HG03139 (cell line): ENCODE results near the gene TMEM207.

Experiments used
- ATAC-seq: cut with Tn5 transposase; IDR thresholded peaks from one replicate; pipeline ENCODE4 v1.9.1; 2021; ENCODE audit not compliant: unreplicated experiment

Gene TMEM207

DNA sequence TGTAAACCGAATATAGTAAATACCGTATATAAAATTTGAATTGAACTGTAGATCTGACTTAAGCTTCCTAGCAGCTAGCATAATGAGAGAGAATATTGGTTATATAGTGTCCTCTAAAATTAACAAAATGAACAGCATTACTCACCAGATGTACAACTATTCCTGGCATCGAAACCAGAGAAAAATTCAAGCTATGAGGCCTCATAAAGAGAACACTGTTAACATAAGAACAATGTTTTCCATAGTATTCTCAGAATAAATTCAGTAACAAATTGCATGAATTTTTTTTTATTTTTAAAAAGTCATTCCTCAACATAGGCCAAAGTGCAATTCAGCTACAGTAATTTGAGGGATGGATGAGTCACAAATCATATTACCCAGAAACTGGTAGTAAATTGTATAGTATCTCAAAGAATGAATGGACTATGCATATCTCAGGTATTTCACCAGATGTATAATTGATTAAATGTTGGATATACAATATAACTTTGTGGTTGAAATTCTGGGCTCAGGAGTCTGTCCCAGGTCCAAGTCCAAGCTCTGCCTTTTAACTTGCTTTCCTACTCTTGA lies 5.0 kb downstream of the TMEM207 start:
- no peak for ATAC-seq

DNA sequence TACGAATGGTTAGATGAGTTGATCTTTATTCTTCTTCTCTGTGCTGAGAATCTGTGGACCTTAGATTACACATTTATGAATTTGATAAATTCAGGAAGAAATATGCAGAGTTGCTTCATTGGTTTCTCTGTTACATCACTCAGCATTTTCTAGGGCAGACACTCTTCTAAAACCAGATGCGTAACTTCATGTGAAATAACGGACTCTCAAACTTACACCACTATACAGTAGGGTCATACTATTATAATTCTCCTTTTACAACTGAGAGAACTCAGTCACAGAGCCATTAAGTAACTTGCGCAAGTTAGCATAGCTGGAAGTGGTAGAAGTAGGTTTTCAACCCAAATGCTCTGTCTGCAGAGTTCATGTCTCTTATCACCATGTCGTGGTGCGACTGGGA lies 5.7 kb downstream of the TMEM207 start:
- no peak for ATAC-seq

DNA sequence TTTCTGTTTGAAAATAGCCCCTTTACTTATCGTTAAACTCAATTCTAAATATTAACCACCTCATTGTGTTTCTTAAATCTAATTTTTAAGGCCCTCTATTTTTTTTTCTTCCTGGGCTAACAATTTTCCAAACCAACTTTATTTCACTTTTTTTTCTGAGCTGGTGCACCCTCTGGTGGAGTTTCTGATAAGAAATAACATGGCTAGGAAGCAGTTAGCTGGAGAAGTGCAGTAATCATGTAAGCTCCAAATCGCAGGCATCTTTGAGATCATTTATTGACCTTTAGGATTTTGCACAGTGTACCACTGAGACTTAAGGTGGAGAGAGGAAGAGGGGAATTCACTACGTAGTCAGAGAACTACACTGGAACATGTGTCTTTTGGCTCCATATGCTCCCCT lies 6.4 kb downstream of the TMEM207 start:
- ATAC-seq, result no peak

DNA sequence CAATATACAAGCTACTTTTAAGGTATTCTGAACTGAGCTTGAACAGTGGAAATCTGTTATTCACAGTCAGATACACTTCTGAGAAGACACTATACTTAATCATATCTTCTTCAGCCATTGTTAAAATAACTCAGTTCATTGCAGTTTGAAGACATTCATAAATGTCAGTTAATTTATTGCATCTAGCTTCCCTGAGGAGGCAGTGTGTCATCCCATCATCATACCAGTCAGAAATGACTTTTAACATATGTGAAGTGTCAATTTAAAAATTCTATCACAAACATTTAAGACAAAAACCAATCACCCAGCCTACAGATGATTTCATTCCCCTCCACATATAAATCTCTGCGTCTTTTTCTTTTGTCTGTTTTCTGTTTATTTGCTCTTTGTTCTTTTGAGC lies 7.5 kb downstream of the TMEM207 start:
- ATAC-seq, result no peak

DNA sequence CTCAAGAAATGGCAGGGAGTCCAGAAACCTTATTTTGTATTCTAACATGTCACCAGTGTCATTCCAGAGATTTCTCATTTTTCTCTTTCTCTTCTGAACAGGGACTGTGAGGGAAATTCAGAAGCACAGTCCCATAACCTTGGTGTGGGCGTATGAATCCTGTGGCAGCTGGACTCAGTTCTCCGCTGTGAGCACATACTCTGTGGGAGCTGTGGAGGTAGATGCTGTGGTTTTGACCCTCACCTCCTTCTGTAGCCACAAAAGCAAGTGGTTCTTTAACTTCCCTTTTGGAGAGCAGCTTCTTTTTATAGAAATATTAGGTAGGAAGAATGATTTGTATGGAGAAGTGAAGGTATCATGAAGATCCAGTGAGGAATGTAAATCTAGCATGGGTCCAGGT lies 13.4 kb downstream of the TMEM207 start:
- no peak for ATAC-seq

DNA sequence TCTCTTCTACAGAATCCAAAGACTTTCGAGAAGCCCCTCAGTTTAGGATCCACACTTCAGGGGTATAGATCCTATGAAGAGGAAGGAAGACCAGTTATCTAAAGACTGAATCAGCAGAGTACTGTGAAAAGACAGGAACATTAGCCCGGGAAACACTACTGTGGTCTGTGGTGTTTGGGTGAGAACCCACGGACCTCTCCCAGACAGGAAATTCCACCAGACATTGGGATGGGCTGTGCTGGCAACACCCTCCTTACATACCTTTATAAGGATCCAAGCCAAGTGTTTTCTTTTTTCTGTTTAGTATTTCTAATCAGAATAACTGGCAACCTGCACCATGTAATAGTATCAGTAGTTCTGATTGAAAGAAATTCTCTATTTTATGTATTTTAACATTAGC lies 14.1 kb downstream of the TMEM207 start:
- ATAC-seq, result no peak

DNA sequence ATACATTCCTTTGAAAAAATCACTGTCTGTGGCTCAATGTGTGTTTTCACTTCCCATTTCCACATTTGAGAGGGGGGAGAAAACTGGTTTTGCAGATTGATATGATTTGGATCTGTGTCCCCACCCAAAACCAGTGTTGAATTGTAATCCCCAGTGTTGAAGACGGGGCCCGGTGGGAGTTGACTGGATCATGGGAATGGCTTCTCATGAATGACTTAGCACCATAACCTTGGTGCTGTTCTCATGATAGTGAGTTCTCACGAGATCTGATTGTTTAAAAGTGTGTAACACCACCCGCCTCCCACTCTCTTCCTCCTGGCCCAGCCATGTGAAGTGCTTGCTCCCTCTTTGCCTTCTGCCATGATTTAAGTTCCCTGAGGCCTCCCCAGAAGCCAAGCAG lies 16.1 kb downstream of the TMEM207 start:
- ATAC-seq, result no peak

DNA sequence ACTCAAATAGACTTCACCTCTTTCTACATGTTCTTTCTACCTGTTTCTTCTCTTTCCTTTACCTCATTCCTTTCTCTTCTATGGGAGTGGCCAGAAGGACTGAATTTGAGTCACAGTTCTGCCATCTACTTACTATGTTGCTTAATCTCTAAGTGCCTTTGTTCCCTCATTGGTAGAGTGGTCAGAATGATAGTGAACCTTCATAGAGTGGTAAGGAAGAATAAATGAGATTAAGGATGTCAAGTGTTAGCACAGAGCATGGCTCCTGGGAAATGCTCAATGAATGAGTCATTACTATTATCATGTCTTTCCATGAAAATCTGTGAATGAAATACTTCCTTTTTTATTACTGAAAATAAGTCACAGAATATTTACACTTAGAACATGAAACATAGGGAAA lies 17.5 kb downstream of the TMEM207 start:
- ATAC-seq, result no peak

DNA sequence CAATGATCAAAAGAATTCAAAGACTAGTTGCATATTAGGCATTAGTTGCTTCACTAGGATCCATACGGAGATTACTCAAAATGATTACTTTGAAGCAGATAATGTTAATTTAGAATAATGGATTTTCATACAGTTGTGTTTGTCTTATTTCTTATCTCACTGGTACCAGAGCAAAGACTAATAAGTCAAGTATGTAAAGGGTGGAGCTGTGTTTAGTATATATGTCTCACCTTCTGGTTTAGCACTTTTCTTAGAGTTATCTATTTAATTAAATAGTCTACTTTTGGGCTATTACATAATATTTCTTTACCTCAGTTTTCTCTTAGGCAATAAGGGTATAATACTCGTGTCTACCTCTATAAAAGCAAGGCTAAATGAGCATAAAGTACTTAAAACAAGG lies 18.8 kb downstream of the TMEM207 start:
- no peak for ATAC-seq

DNA sequence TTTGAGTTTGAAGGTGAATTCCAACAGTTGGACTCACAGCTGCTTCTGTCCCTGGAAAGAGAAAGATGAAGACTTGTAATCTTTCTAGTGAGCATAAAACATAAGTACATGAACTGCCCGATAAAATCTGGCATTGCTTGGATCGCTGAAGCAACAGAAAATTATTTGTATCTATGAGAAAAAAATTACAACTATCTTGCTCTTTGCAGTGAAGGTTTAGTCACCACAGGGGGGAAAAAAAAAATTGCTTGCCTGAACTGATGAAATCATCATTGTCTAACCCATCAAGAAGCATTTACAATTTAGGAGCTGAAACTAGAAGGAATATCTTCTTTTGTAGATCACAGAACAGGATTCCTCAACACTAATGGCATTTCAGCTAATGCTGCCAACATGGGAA lies 20.0 kb downstream of the TMEM207 start:
- ATAC-seq, result no peak

DNA sequence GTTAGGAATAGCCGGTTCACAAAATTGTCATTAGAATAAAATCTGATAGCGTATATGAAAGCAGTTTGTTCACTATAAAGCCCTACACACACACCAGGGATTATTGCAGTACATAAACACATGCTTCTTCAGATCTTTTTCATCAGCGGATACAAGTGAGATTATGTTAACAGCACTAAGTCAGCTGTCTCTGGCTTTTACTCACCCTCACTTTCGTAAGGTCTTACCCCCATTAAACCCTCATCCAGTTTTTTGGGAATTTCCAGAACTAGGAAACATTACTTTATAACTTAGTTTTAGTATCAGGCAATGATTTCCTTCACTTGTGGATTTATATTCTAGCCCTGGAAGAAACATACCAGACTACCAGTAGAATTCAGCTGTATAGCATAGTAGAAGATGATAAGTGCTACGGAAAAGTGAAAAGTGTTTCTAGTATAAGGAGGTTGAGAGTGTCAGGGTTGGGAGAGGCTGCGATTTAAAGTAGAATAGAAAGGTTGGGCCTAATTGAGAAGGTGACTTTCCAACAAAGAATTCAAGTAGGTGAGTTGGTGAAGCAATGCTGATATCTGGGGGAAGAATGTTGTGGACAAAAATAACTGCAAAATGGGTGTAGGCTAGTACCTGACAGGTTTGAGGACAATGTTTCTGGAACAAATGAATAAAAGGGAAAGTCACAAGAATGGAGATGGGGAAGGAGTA lies 22.7 kb downstream of the TMEM207 start:
- ATAC-seq, result no peak

DNA sequence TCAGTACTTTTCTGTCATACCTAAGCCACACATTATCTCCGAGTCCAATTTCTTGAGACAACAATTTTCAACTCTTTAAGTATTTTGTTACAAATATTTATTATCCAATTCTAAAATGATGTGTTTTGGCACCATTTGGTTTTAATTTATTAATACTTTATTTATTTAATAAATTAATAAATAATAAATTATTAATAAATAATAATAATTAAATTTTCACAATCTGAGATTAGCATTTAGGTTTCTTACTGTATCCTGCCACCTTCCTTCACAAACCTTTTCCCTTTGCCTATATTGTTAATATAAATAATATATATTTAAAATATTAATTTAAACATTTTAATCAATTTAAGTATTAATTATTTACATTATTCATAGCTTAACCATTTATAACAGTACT lies 23.9 kb downstream of the TMEM207 start:
- no peak for ATAC-seq

DNA sequence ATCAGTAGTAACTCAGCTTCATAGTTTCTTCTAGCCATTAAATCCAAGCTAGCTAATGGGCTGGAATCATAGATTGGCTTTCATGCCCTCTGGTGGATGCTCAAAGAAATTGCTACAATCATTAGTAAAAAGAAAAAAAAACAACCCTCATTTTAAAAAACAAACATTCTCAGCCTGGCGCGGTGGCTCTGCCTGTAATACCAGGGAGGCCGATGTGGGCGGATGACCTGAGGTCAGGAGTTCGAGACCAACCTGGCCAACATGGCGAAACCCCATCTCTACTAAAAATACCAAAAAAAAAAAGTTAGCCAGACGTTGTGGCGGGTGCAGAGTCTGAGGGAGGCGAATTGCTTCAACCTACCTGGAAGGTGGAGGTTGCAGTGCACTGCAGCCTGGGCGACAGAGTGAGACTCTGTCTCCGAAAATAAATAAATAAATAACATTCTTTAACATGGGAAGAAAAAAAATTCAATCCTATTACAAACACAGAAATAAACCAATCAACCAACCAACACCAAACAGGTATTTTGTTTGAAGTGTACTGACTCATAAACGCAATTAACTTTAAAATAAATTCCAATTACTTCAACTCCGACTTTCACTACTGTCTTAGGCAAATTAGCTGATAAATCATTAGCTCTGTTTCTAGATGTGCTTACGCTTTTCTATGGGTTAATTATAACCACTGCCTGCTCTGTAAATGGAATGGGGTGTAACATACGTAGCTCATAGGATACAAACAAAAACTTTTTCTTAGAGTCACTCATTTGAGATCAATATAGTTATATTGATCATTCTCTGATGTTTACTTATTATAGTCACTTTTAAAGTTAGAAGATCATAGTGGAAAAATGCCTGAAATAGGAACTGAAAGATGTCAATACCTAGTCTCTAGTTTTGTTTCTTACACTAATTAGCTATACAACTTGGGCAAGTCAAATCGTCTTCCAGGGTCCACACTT lies 24.9 kb downstream of the TMEM207 start:
- ATAC-seq, result peak; percentile 57

DNA sequence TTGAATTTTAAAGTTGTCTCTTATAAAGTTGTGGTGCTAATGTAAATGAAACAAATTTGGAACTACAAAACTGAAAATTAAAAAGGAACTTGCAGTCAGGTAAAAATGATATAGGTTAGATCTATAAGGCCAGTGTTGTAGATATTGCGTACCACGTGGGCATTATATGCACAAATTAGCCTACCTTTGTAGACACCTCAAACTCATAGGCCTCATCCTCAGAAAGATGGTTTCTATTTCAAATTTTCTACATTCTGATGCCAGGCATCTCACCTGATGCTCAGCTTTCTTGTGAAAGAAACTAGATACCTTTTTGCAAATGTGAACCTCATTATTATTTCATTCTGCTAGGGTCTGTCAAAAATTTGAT lies 25.6 kb downstream of the TMEM207 start:
- no peak for ATAC-seq

DNA sequence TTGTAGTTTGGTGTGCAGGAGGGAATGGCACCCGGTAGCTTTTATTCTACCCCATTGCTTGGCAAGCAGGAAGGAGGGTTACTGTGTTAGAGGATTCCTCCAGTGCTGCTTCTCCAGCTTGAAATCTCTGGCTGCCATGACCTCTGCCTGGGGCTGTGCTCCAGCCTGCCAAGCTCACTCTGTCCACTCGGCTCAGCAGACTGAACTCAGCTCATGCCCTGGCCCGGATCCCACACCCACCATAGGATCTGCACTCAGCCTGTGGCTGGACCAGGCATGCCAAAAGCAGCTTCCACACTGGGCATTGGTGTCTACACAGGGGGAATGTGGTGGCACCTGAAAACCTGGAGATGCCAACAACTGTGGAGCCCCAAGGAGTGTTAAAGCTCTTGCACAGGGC lies 35.4 kb downstream of the TMEM207 start:
- no peak for ATAC-seq

DNA sequence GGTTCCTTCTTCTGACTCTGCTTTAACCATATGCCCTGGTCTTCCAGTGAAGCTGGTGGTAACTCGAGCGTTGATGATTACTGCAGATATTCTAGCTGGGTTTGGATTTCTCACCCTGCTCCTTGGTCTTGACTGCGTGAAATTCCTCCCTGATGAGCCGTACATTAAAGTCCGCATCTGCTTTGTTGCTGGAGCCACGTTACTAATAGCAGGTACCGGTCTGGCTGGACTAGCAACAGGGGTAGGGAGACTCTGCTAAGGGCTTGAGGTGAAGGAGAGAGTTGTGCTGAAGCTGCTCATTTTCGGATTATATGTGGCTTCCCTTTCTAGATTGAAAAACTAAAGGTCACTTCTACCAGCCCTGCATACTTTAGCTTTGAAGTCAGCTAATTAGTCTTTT lies 45.0 kb downstream of the TMEM207 start:
- no peak for ATAC-seq

DNA sequence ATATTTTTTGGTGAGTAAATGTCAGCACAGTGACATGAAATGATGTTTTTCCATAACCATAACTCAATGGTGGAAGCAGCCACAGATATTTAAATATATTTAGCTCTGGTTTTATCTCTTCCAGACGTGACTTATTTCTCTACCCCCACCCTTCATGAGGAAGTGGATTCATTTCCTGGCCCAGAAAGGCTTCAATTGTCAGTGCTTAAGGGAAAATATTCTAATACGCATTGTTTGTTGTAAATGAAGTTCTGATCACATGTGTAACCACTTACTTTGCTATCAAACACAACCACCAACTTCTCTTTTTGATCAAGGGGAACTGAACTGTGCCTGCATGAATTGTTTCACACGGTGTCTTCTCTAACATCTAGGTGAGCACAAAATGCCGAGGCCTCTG lies 47.7 kb downstream of the TMEM207 start:
- ATAC-seq, result no peak

DNA sequence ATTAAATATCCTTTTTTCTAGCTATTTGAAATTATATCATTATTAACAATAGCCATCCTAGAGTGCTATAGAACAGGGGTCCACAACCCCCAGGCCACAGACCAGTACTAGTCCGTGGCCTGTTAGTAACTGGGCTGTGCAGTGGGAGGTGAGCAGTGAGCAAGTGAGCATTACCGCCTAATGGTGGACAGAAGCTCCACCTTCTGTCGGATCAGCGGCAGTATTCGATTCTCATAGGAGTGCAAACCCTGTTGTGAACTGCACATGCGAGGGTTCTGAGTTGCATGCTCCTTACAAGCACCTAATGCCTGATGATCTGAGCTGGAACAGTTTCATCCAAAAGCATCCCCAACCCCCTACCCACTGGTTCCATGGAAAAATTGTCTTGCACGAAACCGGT lies 50.0 kb downstream of the TMEM207 start:
- ATAC-seq, result no peak

DNA sequence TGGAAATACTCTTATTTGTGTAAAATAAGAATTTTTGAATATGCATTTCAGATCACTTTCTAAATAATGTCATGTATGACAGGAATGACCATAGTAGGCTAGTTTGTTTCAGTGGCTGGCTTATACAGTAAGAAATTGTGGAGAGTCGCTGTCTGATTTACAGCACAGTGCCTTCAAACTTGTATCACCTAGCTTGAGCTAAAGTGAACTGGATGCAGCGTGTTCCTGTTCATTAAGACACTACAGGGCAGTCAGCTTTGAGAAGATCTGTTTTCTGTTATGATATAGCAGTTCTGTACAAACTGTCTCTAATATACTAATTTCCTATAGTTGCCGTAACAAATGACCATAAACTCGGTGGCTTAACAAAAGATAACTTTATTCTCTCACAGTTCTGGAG lies 51.8 kb downstream of the TMEM207 start:
- ATAC-seq, result no peak

DNA sequence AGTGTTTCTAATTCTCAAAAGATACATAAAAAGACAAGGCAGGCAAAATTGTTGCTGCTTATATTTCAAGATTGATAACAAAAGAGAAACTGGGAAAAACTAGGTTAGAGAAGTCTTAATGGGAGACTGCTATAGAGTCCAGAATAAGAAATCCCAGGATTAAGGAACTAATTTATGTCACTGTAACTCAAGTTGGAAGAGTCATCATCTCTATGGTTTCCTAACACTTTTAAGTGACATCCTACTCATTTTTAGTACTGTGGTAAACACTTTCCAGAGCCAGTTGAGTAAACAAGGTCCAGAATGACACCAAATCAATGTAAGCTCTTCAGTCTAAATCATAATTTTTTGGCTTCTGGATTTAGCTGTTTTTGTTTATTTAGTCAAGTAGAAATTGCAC lies 53.7 kb downstream of the TMEM207 start:
- no peak for ATAC-seq

DNA sequence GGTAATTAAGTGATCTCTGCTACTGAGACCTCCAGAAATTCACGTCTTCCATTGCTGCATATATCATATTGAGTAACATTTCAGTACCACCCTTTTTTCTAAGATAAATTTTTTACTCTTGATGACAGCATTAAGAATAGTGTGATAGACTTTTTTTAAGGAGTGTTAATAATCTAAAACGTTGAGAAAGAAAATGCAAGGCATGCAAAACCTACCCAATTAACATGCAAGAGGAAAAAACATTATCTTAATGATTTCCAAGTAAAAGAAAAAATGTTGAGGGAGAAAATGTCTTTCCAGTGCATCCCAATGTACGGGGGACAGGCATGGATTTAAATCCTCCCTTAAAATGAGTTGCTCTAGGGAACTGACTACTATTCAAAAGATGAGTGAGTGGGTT lies 61.0 kb downstream of the TMEM207 start:
- ATAC-seq, result no peak

DNA sequence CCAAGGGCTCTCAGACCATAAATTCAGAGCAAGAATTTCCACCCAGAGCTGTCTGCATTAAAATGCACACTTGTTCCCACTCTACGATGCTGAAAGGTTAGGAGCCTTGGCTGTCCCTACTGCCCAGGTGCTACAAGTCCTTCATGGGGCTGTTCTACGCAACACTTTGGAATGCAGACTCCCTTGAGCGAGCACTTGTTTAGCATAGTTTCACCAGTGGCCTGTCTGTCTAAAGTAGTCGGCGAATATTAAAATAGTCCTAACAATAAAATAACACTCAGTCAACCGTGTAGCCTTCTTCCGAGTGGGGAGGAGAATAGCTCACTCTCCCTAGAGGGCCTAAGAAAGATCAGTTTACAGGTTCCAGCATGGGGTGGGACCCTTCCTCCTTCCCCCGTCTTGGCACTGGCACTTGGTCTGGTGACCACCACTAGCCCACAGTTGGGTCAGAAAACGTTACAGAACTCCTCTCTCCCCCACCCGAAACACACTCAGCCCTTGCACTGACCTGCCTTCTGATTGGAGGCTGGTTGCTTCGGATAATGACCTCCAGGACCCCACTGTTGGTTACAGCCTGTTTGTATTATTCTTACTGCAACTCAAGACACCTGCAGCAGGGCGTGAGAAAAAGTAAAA lies 62.0 kb downstream of the TMEM207 start, which contains the start of gene CLDN16:
TSS of gene CLDN16 (plus strand) at position 586 of the 636 bp plus-strand sequence. CDS start 167 bp downstream, outside the sequence.
- no peak for ATAC-seq
